Adrenal gland (tissue), 5 donors: ENCODE data around the gene FAM186B.

Experiments used
- POLR2A ChIP-seq, 2 donors: fragments of 450-650 bp; IDR thresholded peaks; one replicate each; pipeline ENCODE4 v1.6.1; 2017; ENCODE audit warnings: antibody characterized with exemption in 2 of 2, mild to moderate bottlenecking in 2 of 2, moderate library complexity in 1 of 2
- TF ChIP-seq, protein P1 (sequence below), 6 experiments: fragments of 450-650 bp in 4 of 6; fragments of 200-600 bp in 2 of 6; sonication (generic) in 1 of 6; IDR thresholded peaks; 1 replicate in 5 of 6; 2 replicates in 1 of 6; pipeline versions ENCODE4 v1.5.1 to v1.8.0; 2016 to 2021; ENCODE audit warnings: antibody characterized with exemption in 6 of 6, mild to moderate bottlenecking in 2 of 6, moderate library complexity in 1 of 6
- donor health status: DM: no; HTN: no; CAD: no.

DNA sequence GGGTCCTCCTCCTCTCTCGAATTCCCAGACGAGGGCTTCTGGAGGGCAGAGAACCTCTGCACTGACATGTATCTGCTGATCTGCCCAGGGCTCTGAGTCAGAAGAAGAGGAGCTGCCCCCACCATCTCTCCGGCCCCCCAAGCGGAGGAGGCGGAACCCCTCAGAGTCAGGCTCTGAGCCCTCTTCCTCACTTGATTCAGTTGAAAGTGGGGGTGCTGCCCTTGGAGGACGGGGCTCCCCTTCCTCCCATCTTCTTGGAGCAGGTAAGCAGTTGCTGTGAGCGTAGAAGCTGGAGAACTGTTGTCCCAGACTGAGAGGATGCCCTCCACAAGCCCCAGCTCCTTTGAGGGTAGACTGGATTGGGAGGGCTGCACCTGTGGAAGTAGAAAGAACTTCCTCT lies 37.7 kb upstream of the FAM186B start:
- TF ChIP-seq, protein P1, sequence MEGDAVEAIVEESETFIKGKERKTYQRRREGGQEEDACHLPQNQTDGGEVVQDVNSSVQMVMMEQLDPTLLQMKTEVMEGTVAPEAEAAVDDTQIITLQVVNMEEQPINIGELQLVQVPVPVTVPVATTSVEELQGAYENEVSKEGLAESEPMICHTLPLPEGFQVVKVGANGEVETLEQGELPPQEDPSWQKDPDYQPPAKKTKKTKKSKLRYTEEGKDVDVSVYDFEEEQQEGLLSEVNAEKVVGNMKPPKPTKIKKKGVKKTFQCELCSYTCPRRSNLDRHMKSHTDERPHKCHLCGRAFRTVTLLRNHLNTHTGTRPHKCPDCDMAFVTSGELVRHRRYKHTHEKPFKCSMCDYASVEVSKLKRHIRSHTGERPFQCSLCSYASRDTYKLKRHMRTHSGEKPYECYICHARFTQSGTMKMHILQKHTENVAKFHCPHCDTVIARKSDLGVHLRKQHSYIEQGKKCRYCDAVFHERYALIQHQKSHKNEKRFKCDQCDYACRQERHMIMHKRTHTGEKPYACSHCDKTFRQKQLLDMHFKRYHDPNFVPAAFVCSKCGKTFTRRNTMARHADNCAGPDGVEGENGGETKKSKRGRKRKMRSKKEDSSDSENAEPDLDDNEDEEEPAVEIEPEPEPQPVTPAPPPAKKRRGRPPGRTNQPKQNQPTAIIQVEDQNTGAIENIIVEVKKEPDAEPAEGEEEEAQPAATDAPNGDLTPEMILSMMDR (IDR thresholded peaks at IDR 0.05): no peak
- no peak for TF ChIP-seq POLR2A (IDR thresholded peaks at IDR 0.05)
